HEK293 (cell line): ENCODE data around the gene NLGN1.

ENCODE experiments used
- GLIS1 ChIP-seq: fragments of 450-650 bp; formaldehyde crosslinking; IDR thresholded peaks from 2 replicates; pipeline ENCODE4 v1.5.1; 2016; ENCODE audit warnings: missing biosample characterization, missing genetic modification characterization
- KLF10 ChIP-seq: fragments of 450-650 bp; IDR thresholded peaks from 2 replicates; pipeline ENCODE4 v1.5.1; 2018; ENCODE audit warnings: missing biosample characterization, mild to moderate bottlenecking, missing genetic modification characterization
- KLF7 ChIP-seq: fragments of 450-650 bp; formaldehyde crosslinking; IDR thresholded peaks from 2 replicates; pipeline ENCODE4 v1.5.1; 2016; ENCODE audit warnings: missing biosample characterization, missing genetic modification characterization, borderline replicate concordance
- PRDM1 ChIP-seq: fragments of 450-650 bp; formaldehyde crosslinking; IDR thresholded peaks from 2 replicates; pipeline ENCODE4; 2016; ENCODE audit warnings: missing biosample characterization, missing genetic modification characterization
- YY1 ChIP-seq: fragments of 450-650 bp; formaldehyde crosslinking; IDR thresholded peaks from 2 replicates; pipeline ENCODE4 v1.5.1; 2018; ENCODE audit warnings: missing biosample characterization, missing genetic modification characterization
- ZBTB21 ChIP-seq: fragments of 450-650 bp; formaldehyde crosslinking; IDR thresholded peaks from 2 replicates; pipeline ENCODE4 v1.5.1; 2017; ENCODE audit warnings: missing biosample characterization, missing genetic modification characterization
- ZBTB48 ChIP-seq: fragments of 450-650 bp; formaldehyde crosslinking; IDR thresholded peaks from 2 replicates; pipeline ENCODE4 v1.5.1; 2016; ENCODE audit warnings: missing biosample characterization, missing genetic modification characterization
- ZBTB8A ChIP-seq: fragments of 450-650 bp; formaldehyde crosslinking; IDR thresholded peaks from 2 replicates; pipeline ENCODE4 v1.5.1; 2016; ENCODE audit warnings: missing biosample characterization, missing genetic modification characterization
- ZEB2 ChIP-seq: fragments of 450-650 bp; formaldehyde crosslinking; IDR thresholded peaks from 2 replicates; pipeline ENCODE4 v1.5.1; 2016; ENCODE audit warnings: missing biosample characterization, missing genetic modification characterization
- ZNF140 ChIP-seq: fragments of 450-650 bp; formaldehyde crosslinking; IDR thresholded peaks from 2 replicates; pipeline ENCODE4 v1.5.1; 2016; ENCODE audit warnings: missing biosample characterization, missing genetic modification characterization
- ZNF211 ChIP-seq: fragments of 450-650 bp; formaldehyde crosslinking; IDR thresholded peaks from 2 replicates; pipeline ENCODE4 v1.5.1; 2016; ENCODE audit warnings: low read depth, missing biosample characterization, missing genetic modification characterization
- ZNF214 ChIP-seq: fragments of 450-650 bp; formaldehyde crosslinking; IDR thresholded peaks from 2 replicates; pipeline ENCODE4 v1.5.1; 2017; ENCODE audit warnings: missing biosample characterization, mild to moderate bottlenecking, missing genetic modification characterization, borderline replicate concordance
- ZNF221 ChIP-seq: fragments of 450-650 bp; formaldehyde crosslinking; IDR thresholded peaks from 2 replicates; pipeline ENCODE4 v1.5.1; 2017; ENCODE audit warnings: missing biosample characterization, missing genetic modification characterization, borderline replicate concordance
- ZNF274 ChIP-seq, 2 experiments: fragments of 200-500 bp in 1 of 2; fragments of 450-650 bp in 1 of 2; sonication (Bioruptor generic) in 1 of 2; formaldehyde crosslinking in 1 of 2; IDR thresholded peaks; 2 replicates each; pipeline versions ENCODE4 v1.5.1 to v1.6.1; 2014 to 2016; ENCODE audit warnings: borderline replicate concordance in 1 of 2, inconsistent platforms in 1 of 2, low read length in 1 of 2, missing biosample characterization in 1 of 2, missing genetic modification characterization in 1 of 2
- ZNF292 ChIP-seq: fragments of 450-650 bp; formaldehyde crosslinking; IDR thresholded peaks from 2 replicates; pipeline ENCODE4 v1.5.1; 2016; ENCODE audit warnings: low read depth, missing biosample characterization, missing genetic modification characterization, borderline replicate concordance
- ZNF302 ChIP-seq: fragments of 450-650 bp; formaldehyde crosslinking; IDR thresholded peaks from 2 replicates; pipeline ENCODE4 v1.5.1; 2016; ENCODE audit warnings: missing biosample characterization, missing genetic modification characterization, low read depth
- ZNF514 ChIP-seq: fragments of 450-650 bp; formaldehyde crosslinking; IDR thresholded peaks from 2 replicates; pipeline ENCODE4 v1.5.1; 2016; ENCODE audit warnings: missing biosample characterization, missing genetic modification characterization
- ZNF521 ChIP-seq: fragments of 450-650 bp; formaldehyde crosslinking; IDR thresholded peaks from 2 replicates; pipeline ENCODE4 v1.5.1; 2017; ENCODE audit warnings: missing biosample characterization, mild to moderate bottlenecking, missing genetic modification characterization
- ZNF530 ChIP-seq: fragments of 450-650 bp; formaldehyde crosslinking; IDR thresholded peaks from 2 replicates; pipeline ENCODE4 v1.5.1; 2016; ENCODE audit warnings: low read depth, missing biosample characterization, missing genetic modification characterization
- ZNF549 ChIP-seq: fragments of 450-650 bp; IDR thresholded peaks from 2 replicates; pipeline ENCODE4 v1.5.1; 2018; ENCODE audit warnings: missing biosample characterization, missing genetic modification characterization, mild to moderate bottlenecking, inconsistent platforms, moderate library complexity
- ZNF558 ChIP-seq: fragments of 450-650 bp; formaldehyde crosslinking; IDR thresholded peaks from 2 replicates; pipeline ENCODE4 v1.5.1; 2016; ENCODE audit warnings: missing biosample characterization, missing genetic modification characterization
- ZNF600 ChIP-seq: fragments of 450-650 bp; formaldehyde crosslinking; IDR thresholded peaks from 2 replicates; pipeline ENCODE4 v1.5.1; 2016; ENCODE audit warnings: missing biosample characterization, missing genetic modification characterization
- ZNF623 ChIP-seq: fragments of 450-650 bp; formaldehyde crosslinking; IDR thresholded peaks from 2 replicates; pipeline ENCODE4 v1.5.1; 2016; ENCODE audit warnings: missing biosample characterization, missing genetic modification characterization
- ZNF677 ChIP-seq: fragments of 450-650 bp; IDR thresholded peaks from 2 replicates; pipeline ENCODE4 v1.5.0; 2018; ENCODE audit warnings: missing biosample characterization, mild to moderate bottlenecking, missing genetic modification characterization, moderate library complexity
- TF ChIP-seq, protein P1 (sequence below): fragments of 450-650 bp; formaldehyde crosslinking; IDR thresholded peaks from 2 replicates; pipeline ENCODE4 v1.5.1; 2016; ENCODE audit warnings: missing biosample characterization, missing genetic modification characterization, low read depth
- TF ChIP-seq, protein P2 (sequence below): fragments of 450-650 bp; formaldehyde crosslinking; IDR thresholded peaks from 2 replicates; pipeline ENCODE4 v1.5.1; 2016; ENCODE audit warnings: missing biosample characterization, missing genetic modification characterization, borderline replicate concordance
- TF ChIP-seq, protein P3 (sequence below): fragments of 450-650 bp; formaldehyde crosslinking; optimal IDR thresholded peaks from 2 replicates; pipeline ENCODE3; 2016; ENCODE audit warnings: missing biosample characterization, mild to moderate bottlenecking, missing genetic modification characterization
- TF ChIP-seq, protein P4 (sequence below): fragments of 450-650 bp; IDR thresholded peaks from 2 replicates; pipeline ENCODE4 v1.5.1; 2018; ENCODE audit warnings: missing biosample characterization, mild to moderate bottlenecking, missing genetic modification characterization
- TF ChIP-seq, protein P5 (sequence below): fragments of 450-650 bp; formaldehyde crosslinking; IDR thresholded peaks from 2 replicates; pipeline ENCODE4 v1.5.1; 2017; ENCODE audit warnings: missing biosample characterization, missing genetic modification characterization

NLGN1 gene

DNA sequence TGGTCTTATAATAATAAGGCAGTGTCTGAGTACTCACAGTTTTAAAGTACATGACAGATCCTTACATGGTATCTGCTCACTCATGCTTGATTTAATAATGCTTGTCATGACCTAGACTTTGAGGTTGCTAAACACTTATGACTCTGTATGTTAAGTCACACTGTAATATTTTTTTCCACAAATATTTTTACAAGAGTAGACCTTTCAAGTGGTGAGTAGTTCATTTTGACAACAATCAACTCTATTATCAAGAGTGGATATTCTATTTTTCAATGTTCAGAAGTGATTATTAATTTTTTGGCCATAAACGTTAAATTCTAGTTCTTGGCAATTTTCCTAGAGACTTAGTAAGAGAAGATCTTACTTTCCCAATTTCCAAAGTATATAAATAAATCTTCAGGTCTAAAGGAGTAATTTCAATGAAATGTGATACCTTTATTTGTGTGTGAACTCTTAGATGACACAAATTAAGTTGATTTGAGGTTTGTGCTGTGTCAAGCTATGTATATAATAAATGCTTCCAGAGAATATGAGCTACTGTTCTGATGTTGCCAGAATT is 104.5 kb downstream of the NLGN1 start (continued):
- TF ChIP-seq ZNF514 (tag by site-specific recombination) (no peak), ZNF521 (tag by site-specific recombination) (no peak), GLIS1 (tag by site-specific recombination) (no peak), ZNF549 (tag by site-specific recombination) (no peak), KLF10 (no peak; the same call in 1 of the 2 replicates), ZNF677 (no peak), ZBTB8A (tag by site-specific recombination) (peak; percentile 45), ZNF274 (IDR thresholded peaks at IDR 0.05; ENCODE audit: low read length) (no peak), ZNF274 (tag by site-specific recombination; IDR thresholded peaks at IDR 0.05; ENCODE audit: borderline replicate concordance) (no peak), ZNF211 (no peak), ZNF292 (tag by site-specific recombination) (no peak), ZNF600 (no peak), ZNF558 (peak; percentile 77), ZBTB21 (tag by site-specific recombination) (peak; percentile 62), PRDM1 (tag by site-specific recombination) (0 out of 2 replicates have a peak, but pooled peaks have one; percentile 18), ZNF214 (tag by site-specific recombination) (no peak), ZNF302 (tag by site-specific recombination) (no peak), ZNF221 (tag by site-specific recombination) (no peak), ZBTB48 (tag by site-specific recombination) (no peak), ZNF623 (0 out of 2 replicates have a peak, but pooled peaks have one; percentile 6), YY1 (tag by site-specific recombination) (no peak), ZNF530 (no peak), KLF7 (tag by site-specific recombination) (no peak), ZNF140 (tag by site-specific recombination) (no peak), ZEB2 (peak; percentile 83)
- TF ChIP-seq, protein P1, sequence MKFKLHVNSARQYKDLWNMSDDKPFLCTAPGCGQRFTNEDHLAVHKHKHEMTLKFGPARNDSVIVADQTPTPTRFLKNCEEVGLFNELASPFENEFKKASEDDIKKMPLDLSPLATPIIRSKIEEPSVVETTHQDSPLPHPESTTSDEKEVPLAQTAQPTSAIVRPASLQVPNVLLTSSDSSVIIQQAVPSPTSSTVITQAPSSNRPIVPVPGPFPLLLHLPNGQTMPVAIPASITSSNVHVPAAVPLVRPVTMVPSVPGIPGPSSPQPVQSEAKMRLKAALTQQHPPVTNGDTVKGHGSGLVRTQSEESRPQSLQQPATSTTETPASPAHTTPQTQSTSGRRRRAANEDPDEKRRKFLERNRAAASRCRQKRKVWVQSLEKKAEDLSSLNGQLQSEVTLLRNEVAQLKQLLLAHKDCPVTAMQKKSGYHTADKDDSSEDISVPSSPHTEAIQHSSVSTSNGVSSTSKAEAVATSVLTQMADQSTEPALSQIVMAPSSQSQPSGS: no peak
- TF ChIP-seq, protein P2, sequence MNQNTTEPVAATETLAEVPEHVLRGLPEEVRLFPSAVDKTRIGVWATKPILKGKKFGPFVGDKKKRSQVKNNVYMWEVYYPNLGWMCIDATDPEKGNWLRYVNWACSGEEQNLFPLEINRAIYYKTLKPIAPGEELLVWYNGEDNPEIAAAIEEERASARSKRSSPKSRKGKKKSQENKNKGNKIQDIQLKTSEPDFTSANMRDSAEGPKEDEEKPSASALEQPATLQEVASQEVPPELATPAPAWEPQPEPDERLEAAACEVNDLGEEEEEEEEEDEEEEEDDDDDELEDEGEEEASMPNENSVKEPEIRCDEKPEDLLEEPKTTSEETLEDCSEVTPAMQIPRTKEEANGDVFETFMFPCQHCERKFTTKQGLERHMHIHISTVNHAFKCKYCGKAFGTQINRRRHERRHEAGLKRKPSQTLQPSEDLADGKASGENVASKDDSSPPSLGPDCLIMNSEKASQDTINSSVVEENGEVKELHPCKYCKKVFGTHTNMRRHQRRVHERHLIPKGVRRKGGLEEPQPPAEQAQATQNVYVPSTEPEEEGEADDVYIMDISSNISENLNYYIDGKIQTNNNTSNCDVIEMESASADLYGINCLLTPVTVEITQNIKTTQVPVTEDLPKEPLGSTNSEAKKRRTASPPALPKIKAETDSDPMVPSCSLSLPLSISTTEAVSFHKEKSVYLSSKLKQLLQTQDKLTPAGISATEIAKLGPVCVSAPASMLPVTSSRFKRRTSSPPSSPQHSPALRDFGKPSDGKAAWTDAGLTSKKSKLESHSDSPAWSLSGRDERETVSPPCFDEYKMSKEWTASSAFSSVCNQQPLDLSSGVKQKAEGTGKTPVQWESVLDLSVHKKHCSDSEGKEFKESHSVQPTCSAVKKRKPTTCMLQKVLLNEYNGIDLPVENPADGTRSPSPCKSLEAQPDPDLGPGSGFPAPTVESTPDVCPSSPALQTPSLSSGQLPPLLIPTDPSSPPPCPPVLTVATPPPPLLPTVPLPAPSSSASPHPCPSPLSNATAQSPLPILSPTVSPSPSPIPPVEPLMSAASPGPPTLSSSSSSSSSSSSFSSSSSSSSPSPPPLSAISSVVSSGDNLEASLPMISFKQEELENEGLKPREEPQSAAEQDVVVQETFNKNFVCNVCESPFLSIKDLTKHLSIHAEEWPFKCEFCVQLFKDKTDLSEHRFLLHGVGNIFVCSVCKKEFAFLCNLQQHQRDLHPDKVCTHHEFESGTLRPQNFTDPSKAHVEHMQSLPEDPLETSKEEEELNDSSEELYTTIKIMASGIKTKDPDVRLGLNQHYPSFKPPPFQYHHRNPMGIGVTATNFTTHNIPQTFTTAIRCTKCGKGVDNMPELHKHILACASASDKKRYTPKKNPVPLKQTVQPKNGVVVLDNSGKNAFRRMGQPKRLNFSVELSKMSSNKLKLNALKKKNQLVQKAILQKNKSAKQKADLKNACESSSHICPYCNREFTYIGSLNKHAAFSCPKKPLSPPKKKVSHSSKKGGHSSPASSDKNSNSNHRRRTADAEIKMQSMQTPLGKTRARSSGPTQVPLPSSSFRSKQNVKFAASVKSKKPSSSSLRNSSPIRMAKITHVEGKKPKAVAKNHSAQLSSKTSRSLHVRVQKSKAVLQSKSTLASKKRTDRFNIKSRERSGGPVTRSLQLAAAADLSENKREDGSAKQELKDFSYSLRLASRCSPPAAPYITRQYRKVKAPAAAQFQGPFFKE (tag by site-specific recombination): no peak
- TF ChIP-seq, protein P3, sequence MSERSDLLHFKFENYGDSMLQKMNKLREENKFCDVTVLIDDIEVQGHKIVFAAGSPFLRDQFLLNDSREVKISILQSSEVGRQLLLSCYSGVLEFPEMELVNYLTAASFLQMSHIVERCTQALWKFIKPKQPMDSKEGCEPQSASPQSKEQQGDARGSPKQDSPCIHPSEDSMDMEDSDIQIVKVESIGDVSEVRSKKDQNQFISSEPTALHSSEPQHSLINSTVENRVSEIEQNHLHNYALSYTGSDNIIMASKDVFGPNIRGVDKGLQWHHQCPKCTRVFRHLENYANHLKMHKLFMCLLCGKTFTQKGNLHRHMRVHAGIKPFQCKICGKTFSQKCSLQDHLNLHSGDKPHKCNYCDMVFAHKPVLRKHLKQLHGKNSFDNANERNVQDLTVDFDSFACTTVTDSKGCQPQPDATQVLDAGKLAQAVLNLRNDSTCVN (tag by site-specific recombination): no peak
- TF ChIP-seq, protein P4, sequence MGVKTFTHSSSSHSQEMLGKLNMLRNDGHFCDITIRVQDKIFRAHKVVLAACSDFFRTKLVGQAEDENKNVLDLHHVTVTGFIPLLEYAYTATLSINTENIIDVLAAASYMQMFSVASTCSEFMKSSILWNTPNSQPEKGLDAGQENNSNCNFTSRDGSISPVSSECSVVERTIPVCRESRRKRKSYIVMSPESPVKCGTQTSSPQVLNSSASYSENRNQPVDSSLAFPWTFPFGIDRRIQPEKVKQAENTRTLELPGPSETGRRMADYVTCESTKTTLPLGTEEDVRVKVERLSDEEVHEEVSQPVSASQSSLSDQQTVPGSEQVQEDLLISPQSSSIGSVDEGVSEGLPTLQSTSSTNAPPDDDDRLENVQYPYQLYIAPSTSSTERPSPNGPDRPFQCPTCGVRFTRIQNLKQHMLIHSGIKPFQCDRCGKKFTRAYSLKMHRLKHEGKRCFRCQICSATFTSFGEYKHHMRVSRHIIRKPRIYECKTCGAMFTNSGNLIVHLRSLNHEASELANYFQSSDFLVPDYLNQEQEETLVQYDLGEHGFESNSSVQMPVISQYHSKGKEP (tag by site-specific recombination): no peak
- TF ChIP-seq, protein P5, sequence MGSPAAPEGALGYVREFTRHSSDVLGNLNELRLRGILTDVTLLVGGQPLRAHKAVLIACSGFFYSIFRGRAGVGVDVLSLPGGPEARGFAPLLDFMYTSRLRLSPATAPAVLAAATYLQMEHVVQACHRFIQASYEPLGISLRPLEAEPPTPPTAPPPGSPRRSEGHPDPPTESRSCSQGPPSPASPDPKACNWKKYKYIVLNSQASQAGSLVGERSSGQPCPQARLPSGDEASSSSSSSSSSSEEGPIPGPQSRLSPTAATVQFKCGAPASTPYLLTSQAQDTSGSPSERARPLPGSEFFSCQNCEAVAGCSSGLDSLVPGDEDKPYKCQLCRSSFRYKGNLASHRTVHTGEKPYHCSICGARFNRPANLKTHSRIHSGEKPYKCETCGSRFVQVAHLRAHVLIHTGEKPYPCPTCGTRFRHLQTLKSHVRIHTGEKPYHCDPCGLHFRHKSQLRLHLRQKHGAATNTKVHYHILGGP (tag by site-specific recombination): peak; percentile 88
